Mesenteric fat pad (tissue), 1 donor: ENCODE data around the gene FHAD1. TPM values are rescaled to one million over a fixed set of nuclear protein-coding genes. Genes with fewer than 3 reads are reported as not detected.

Source experiments
- DNase-seq: peaks from one replicate; pipeline ENCODE4 v3.0.0-alpha.2; 2020; ENCODE audit warnings: low spot score
- total RNA-seq: library from RNA; stranded (reverse); fragmentation: NEBNext Ultra II Directional; extraction: Animal tissue kit (Norgen Biotek cat#: 25700); gene quantifications from one replicate; pipeline ENCODE4 v1.2.1, GENCODE V29; 2021
- donor health status: DM: yes; HTN: yes; CAD: no.

Gene FHAD1
- total RNA-seq, 1 donor from 2014 or later: 0.55 TPM

- no peak for DNase-seq
These were observed 77.9 kb downstream of the FHAD1 start for GRCh38 chr1:15324869-15325335.

- DNase-seq: no peak
These were observed 78.5 kb downstream of the FHAD1 start for GRCh38 chr1:15325375-15326085.

GRCh38 chr1:15326691-15327588 is 79.9 kb downstream of the FHAD1 start:
- DNase-seq: no peak

- no peak for DNase-seq
These were observed 81.5 kb downstream of the FHAD1 start for GRCh38 chr1:15328351-15329103.

GRCh38 chr1:15329104-15329820 is 82.2 kb downstream of the FHAD1 start:
- DNase-seq: no peak

- DNase-seq: no peak
These were observed 83.0 kb downstream of the FHAD1 start for GRCh38 chr1:15330028-15330427.

GRCh38 chr1:15331180-15331579 is 84.2 kb downstream of the FHAD1 start:
- DNase-seq: no peak

GRCh38 chr1:15331734-15332133 is 84.7 kb downstream of the FHAD1 start:
- no peak for DNase-seq

GRCh38 chr1:15332525-15332924 is 85.5 kb downstream of the FHAD1 start:
- no peak for DNase-seq

- DNase-seq: no peak
These were observed 86.1 kb downstream of the FHAD1 start for GRCh38 chr1:15332952-15333715.

GRCh38 chr1:15334995-15335394 is 88.0 kb downstream of the FHAD1 start:
- DNase-seq: no peak

GRCh38 chr1:15336866-15337265 is 89.8 kb downstream of the FHAD1 start:
- no peak for DNase-seq

GRCh38 chr1:15337656-15338402 is 90.8 kb downstream of the FHAD1 start:
- DNase-seq: no peak

- no peak for DNase-seq
These were observed 92.5 kb downstream of the FHAD1 start for GRCh38 chr1:15339570-15339969.

- DNase-seq: no peak
These were observed 94.2 kb downstream of the FHAD1 start for GRCh38 chr1:15341228-15341627.

- no peak for DNase-seq
These were observed 94.8 kb downstream of the FHAD1 start for GRCh38 chr1:15341634-15342407.

GRCh38 chr1:15342408-15342967 is 95.5 kb downstream of the FHAD1 start:
- DNase-seq: no peak

GRCh38 chr1:15343099-15343498 is 96.1 kb downstream of the FHAD1 start:
- DNase-seq: no peak
